SIG-M5 (cell line): ENCODE data around the gene ITGB5.
"Not testable (repeated sequence)": the region's sequence is repeated elsewhere in the genome, so short reads cannot be mapped to it uniquely, and the experiment has no call there.

Source experiments
- DNase-seq: peaks from one replicate; lab custom pipeline; 2025; lab: John Stamatoyannopoulos, UW

The ITGB5 gene

GRCh38 chr3:124752051-124752450 is 135.1 kb downstream of the ITGB5 start:
- no peak for DNase-seq

GRCh38 chr3:124751501-124751900 is 135.7 kb downstream of the ITGB5 start:
- DNase-seq: no peak

DNA sequence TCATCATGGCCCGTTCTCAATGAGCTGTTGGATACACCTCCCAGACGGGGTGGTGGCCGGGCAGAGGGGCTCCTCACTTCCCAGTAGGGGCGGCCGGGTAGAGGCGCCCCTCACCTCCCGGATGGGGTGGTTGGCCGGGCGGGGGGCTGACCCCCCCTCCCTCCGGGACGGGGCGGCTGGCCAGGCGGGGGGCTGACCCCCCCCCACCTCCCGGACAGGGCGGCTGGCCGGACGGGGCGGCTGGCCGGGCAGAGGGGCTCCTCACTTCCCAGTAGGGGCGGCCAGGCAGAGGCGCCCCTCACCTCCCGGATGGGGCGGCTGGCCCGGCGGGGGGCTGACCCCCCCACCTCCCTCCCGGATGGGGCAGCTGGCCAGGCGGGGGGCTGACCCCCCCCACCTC is 137.3 kb downstream of the ITGB5 start:
- DNase-seq: not testable (repeated sequence)

DNA sequence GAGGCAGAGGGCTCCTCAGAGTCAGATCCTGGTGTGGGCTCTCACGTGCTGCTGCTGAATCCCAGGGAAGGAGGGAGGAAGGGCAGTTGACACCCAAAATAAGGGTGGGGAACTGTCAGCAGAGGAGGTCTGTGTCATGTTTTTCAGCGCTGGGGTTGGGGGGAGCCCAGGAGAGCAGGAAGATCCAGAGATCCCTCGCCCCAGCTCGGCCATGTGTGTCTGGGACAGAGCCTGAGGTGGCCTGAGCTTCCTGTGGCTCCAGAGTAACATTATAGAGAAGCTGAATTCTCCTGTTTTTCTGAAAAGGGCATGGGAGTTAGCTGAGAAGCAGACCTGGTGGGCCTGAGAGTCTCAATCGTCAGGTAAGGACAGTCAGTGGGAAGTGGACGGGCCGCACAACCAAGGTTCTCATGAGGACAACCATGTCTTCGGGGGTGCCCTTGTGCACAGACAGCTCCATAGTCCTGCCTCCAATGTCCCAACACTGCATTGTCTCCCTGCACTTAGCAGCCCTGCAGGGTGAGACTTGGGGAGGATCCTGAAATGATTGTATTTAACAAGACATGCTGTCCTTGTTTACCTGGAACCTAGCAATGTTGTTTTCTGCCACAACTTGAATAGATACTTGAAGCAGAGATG is 138.5 kb downstream of the ITGB5 start:
- DNase-seq: no peak

- DNase-seq: no peak
Observed at GRCh38 chr3:124747111-124747981, 139.8 kb downstream of the ITGB5 start.

- DNase-seq: no peak
Observed at GRCh38 chr3:124745756-124746155, 141.4 kb downstream of the ITGB5 start.

- no peak for DNase-seq
Observed at GRCh38 chr3:124741027-124741426, 146.1 kb downstream of the ITGB5 start.

- no peak for DNase-seq
Observed at GRCh38 chr3:124731760-124732159, 155.4 kb downstream of the ITGB5 start.

DNA sequence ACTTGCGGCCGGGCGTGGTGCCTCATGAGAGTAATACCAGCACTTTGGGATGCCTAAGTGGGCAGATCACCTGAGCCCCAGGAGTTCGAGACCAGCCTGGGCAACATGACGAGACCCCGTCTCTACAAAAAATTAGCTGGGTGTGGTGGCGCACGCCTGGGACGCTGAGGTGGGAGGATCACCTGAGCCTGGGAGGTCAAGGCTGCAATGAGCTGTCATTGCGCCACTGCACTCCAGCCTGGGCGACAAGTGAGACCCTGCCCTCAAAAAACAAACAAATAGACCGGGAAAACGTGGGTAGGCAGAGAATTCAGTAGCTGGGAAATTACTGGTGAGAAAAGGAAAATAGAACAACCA is 156.2 kb downstream of the ITGB5 start:
- no peak for DNase-seq

- no peak for DNase-seq
Observed at GRCh38 chr3:124730129-124730940, 156.8 kb downstream of the ITGB5 start, which contains the start of gene UMPS. TSS of gene UMPS (plus strand) at chr3:124730452. CDS start at chr3:124730472, 20 bp downstream.

- DNase-seq: no peak
Observed at GRCh38 chr3:124722589-124722988, 164.6 kb downstream of the ITGB5 start.

DNA sequence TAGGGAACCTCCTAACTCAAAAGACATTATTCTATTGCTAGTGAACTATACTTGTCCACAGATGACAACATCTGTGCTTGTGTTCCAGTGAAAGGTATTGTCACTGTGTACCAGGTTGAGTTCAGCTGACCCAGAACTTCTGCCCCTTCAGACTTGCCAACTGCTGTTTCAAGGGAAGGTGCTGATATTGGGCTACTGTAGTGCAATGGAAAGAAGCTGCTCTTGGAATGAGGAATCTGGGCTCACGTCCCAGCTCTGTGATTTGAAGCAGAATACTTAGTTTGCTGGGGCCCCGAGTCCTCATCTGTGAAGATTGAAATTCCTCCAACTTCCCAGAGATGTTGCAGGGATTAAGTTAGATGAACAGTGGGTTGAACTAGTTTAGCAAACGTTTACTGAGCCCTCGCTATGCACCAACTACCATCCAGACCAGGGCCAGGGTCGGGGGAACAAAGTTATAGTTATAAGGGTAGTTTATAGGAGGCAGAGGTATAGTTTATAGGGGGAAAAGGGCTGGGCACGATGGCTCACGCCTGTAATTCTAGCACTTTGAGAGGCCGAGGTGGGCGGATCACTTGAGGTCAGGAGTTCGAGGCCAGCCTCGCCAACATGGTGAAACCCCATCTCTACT is 172.8 kb downstream of the ITGB5 start:
- DNase-seq: no peak
